ENCODE results near the gene UBR1.
"Not testable (repeated sequence)": the region's sequence is repeated elsewhere in the genome, so short reads cannot be mapped to it uniquely, and the experiment has no call there.

UBR1 gene

DNA sequence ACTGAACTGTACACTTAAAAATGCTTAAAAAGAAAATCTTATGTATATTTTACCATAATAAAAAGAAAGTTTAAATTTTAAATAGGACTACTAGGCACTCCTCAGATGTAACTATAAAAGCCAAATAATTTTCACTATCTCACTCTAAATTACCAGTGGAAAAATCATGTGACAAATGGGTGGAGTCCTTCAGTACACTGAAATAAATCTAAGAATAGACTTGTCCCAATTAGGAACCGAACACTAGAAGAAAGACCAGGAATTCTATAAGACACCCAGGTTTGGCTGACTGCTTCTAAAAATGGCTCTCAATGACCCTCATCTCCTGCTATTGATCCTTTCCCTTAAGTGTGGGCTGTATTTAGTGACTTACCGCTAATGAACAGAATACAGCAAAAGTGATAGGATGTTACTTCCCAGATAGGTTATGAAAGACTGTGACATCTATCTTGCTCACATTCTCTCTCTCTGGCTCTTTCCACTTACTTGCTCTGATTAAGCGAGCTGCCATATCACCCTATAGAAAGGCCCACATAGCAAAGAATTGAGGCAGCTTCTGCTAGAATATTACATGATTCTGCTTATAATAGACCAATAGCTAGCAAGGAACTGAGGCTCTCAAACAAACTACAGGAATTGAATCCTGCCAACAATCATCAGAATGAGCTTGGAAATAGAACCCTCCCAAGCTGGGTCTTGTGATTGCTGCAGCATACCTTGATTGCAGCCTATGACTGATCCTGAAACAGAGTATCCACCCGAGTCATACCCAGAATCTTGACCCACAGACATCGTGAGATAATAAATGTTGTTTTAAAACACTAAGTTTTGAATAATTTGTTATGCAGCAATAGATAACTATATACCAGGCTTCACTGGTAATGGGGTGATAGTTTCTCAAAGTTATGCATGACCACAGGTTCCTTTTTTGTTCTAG is 202.2 kb downstream of the UBR1 start:
- DNase-seq = no peak

DNA sequence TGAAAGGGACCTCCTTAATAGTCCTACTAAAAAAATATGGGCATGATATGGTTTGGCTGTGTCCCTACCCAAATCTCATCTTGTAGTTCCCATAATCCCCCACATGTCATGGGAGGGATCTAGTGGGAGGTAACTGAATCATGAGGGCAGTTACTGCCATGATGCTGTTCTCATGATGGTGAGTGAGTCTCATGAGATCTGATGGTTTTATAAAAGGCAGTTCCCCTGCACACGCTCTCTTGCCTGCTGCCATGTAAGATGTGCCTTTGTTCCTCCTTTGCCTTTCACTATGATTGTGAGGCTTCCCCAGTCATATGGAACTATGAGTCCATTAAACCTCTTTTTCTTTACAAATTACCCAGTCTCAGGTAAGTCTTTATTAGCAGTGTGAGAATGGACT is 211.9 kb downstream of the UBR1 start:
- DNase-seq = not testable (repeated sequence)
